ACC112 (cell line): ENCODE results near the gene ASB8.

Experiments
- H2AFZ ChIP-seq: fragments of 200-600 bp; sonication (generic); one replicate; pipeline ENCODE4 v1.6.0; 2017; ENCODE audit warnings: antibody characterized with exemption, low read length; ENCODE audit not compliant: unreplicated experiment
- H3K27ac ChIP-seq: fragments of 200-600 bp; sonication (generic); 2 replicates; pipeline ENCODE4 v1.5.1; 2014; ENCODE audit warnings: low read depth, mild to moderate bottlenecking, antibody characterized with exemption, low read length, moderate library complexity
- H3K27me3 ChIP-seq: fragments of 200-600 bp; sonication (generic); 2 replicates; pipeline ENCODE4 v1.6.1; 2014; ENCODE audit warnings: mild to moderate bottlenecking, antibody characterized with exemption, low read length, moderate library complexity, mixed read lengths; ENCODE audit not compliant: insufficient read depth
- H3K36me3 ChIP-seq: fragments of 200-600 bp; sonication (generic); 2 replicates; pipeline ENCODE4 v1.6.1; 2016; ENCODE audit warnings: mild to moderate bottlenecking, antibody characterized with exemption, low read length, moderate library complexity, mixed read lengths; ENCODE audit not compliant: insufficient read depth
- H3K4me1 ChIP-seq: fragments of 200-600 bp; sonication (generic); one replicate; pipeline ENCODE4 v1.6.1; 2016; ENCODE audit warnings: low read length, mixed read lengths; ENCODE audit not compliant: insufficient read depth, unreplicated experiment, control insufficient read depth
- H3K4me3 ChIP-seq: fragments of 200-600 bp; sonication (generic); 2 replicates; pipeline ENCODE4 v1.5.1; 2014; ENCODE audit warnings: mild to moderate bottlenecking, low read depth, low read length
- H3K79me2 ChIP-seq: fragments of 200-600 bp; sonication (generic); one replicate; pipeline ENCODE4 v1.6.0; 2016; ENCODE audit warnings: low read length; ENCODE audit not compliant: control insufficient read depth, unreplicated experiment, insufficient read depth

The ASB8 gene, protein sequence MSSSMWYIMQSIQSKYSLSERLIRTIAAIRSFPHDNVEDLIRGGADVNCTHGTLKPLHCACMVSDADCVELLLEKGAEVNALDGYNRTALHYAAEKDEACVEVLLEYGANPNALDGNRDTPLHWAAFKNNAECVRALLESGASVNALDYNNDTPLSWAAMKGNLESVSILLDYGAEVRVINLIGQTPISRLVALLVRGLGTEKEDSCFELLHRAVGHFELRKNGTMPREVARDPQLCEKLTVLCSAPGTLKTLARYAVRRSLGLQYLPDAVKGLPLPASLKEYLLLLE

DNA sequence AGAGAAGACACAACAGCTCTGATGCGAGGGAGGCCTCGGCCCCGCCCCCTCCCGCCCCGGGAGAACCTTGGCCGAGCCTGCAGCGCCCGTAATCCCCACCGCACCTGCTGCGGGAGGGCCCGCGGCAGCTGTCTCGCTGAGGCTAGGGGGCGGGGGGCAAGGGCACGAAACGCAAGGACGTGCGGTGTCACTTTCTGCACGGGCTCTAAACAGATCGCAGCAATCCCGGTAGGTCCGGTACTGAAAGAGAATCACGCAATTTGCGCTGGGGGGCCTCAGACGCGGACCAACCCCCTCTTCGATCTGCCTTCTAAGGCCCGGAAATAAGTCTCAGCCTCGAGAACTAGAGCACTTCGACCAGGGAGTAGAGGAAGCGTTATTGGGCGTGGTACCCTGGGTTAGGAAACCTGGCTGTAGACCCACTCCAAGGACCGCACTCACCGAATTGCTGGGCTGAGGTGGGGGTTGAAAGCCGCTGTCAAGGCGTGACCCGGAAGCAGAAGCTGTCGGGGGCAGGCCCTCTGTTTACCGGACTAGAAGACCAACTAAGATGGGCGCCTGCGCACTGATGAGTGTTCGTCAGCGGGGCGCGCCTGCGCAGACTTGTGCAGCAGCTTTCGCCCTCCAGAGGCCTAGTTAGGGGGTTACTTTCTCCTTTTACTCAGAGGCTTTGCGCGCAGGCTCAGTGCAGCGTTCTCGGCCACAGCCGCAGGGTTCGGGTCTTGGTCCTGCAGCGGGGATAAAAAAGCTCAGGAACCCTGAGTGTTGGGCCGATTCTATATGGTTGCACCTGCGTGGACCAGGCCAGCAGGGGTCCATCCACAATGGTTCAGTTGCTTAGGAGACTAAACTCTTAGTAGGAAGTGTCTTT is at the start of gene ASB8:
ASB8 (minus strand) TSS at position 498 of the 871 bp plus-strand sequence. CDS start 4,019 bp downstream, outside the sequence.
- Histone ChIP-seq H3K27ac (no peak within 1 kb of the TSS), H3K4me3 (peak within 1 kb of the TSS; percentile 90), H3K4me1 (peaks cover 6% of the 10 kb centered on the region), H3K36me3 (no peaks in the 10 kb centered on the region), H3K79me2 (peaks cover 9% of the 10 kb centered on the region), H2AFZ (peak within 1 kb of the TSS; percentile 98), H3K27me3 (no peaks in the 10 kb centered on the region)

DNA sequence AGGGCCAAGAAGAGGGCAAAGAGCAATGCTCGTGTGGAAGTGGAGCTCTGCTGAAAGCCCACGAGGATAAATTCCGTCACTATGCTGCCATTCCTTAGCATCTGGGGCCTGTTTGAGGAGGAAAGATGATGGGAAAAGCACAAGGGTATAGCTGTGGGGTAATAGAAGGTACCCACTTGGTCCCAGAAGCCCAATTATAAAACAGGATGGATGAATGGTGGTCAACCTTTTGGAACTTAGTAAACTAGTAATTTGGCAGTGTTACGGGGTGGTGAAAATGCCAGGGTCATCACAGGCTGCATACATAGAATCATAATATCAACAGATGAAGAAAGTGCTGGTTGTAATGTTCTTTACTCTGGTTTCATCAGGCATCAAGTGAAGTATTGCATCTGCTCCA is 45.9 kb upstream of the ASB8 start, which contains the start of gene OR10AD1:
OR10AD1 (minus strand) TSS at position 101 of the 400 bp plus-strand sequence; CDS start at position 101, 0 bp downstream.
- H3K79me2 ChIP-seq, result no peaks in the 10 kb centered on the region
- H3K27ac ChIP-seq, result no peak within 1 kb of the TSS
- H3K36me3 ChIP-seq, result no peaks in the 10 kb centered on the region
- H2AFZ ChIP-seq, result no peak within 1 kb of the TSS
- no peak within 1 kb of the TSS for H3K4me3 ChIP-seq
- peaks cover 35% of the 10 kb centered on the region for H3K27me3 ChIP-seq
- H3K4me1 ChIP-seq, result no peaks in the 10 kb centered on the region

DNA sequence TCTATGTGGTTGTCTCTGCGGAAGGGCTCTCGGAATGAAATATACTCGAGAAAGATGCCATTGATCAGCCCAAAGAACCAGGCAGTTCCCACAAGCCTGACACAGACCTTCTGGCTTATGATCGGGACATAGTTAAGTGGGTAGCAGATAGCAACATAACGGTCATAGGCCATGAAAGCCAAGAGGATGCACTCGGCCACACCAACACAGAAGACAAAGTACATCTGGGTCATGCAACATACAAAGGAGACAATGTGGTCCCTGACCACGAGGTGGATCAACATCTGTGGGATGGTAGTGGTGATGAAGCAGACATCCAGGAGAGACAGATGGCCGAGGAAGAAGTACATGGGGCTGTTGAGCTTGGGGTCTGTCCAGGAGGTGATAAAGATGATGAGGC is 45.5 kb upstream of the ASB8 start:
- H2AFZ ChIP-seq, result no peak overlapping the region
- no peaks in the 10 kb centered on the region for H3K79me2 ChIP-seq
- no peak overlapping the region for H3K27ac ChIP-seq
- no peaks in the 10 kb centered on the region for H3K4me1 ChIP-seq
- H3K4me3 ChIP-seq, result no peak overlapping the region
- H3K36me3 ChIP-seq, result no peaks in the 10 kb centered on the region
- peaks cover 35% of the 10 kb centered on the region for H3K27me3 ChIP-seq

DNA sequence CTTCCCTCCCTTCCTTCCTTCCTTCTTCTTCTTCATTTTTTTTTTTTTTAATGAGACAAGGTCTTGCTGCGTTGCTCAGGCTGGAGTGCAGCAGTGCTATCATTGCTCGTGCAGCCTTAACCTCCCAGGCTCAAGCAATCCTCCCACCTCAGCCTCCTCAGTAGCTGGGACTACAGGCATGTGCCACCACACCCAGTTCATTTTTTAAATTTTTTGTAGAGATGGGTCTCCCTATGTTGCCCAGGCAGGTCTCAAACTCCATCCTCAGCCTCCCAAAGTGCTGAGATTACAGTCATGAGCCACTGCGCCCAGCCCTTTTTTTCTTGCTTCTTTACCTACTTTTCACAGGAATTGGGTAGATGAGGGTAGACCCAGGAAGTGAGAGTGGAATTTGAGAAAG is 44.2 kb upstream of the ASB8 start:
- Histone ChIP-seq H3K36me3 (no peaks in the 10 kb centered on the region), H2AFZ (no peak overlapping the region), H3K4me3 (no peak overlapping the region), H3K4me1 (no peaks in the 10 kb centered on the region), H3K79me2 (no peaks in the 10 kb centered on the region), H3K27me3 (peaks cover 35% of the 10 kb centered on the region), H3K27ac (no peak overlapping the region)

DNA sequence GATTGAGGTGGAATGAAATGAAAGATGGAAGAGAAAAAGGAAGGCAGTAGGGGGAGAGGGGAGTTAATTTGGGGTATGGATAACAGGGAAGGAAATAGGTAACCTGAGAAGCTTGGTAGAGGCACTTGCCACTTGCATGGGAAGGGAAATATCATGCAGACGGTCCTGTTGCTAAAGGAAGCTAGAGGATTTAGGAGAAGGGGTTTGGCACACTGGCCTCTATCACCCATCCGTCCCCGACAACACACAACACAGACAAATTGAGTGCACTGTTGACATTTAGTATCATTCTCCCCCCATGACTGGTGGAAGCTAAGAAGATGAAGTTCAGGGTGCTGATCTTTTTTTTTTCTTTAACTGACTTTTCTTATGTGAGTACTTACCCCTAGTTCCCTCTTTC is 43.8 kb upstream of the ASB8 start:
- Histone ChIP-seq H3K27me3 (peaks cover 35% of the 10 kb centered on the region), H3K36me3 (no peaks in the 10 kb centered on the region), H2AFZ (no peak overlapping the region), H3K79me2 (no peaks in the 10 kb centered on the region), H3K4me1 (no peaks in the 10 kb centered on the region), H3K27ac (no peak overlapping the region), H3K4me3 (no peak overlapping the region)

DNA sequence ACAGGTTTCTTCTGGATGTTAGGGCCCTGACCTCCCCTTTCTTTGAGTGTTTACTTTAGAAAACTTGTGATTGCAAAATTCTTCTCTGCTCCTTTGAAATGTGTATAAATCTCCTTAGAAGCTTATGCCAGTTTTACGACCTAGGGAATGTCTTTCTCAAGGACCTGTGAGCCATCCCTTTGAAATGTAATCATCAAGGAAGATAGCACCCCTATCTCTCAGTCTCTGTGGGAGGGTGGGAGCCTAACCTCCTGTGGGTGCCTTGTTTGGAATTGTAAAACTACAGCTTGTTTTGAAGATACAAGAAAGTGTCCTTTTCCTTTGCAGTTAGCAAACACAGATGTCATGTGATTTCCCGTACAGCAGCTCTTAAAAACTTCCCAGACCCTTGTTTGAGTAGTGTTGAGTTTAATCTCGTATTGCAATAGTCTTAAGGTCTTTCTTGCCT is 42.5 kb upstream of the ASB8 start:
- Histone ChIP-seq H3K27ac (no peak overlapping the region), H3K4me3 (no peak overlapping the region), H3K36me3 (no peaks in the 10 kb centered on the region), H3K79me2 (no peaks in the 10 kb centered on the region), H3K27me3 (peaks cover 32% of the 10 kb centered on the region), H2AFZ (no peak overlapping the region), H3K4me1 (peaks cover 4% of the 10 kb centered on the region)

DNA sequence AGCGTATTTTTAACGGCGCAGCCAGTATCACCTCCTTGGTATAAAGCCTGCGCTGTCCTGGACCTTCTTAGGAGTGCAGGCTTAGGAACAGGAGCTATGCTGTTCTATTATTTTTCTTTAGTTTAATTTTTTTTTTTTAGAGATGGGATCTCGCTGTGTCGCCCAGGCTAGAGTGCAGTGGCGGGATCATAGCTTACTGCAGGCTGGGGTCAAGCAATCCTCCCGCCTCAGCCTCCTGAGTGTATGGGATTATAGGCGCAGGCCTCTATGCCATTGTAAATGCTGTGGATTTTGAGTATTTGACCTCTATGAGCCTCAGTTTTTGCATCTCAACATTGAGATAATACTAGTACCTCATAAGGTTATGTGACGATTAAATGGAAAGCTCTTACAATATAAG is 41.7 kb upstream of the ASB8 start:
- H3K27me3 ChIP-seq, result peaks cover 30% of the 10 kb centered on the region
- no peak overlapping the region for H3K27ac ChIP-seq
- peaks cover 9% of the 10 kb centered on the region for H3K4me1 ChIP-seq

DNA sequence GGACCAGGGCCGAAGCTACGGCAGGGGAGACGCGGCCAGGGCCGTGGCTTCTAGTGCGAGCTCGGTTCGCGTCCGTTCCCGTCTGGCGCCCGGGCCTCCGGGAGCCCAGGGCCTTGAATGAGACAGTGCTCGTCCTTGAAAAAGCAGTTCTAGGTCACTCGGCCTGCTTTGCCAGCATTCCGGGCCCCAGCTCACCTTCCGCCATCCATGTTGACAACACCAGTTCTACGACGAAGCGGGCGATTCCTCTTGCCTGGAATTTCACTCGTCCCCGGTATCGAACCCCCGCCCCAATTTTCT is 41.3 kb upstream of the ASB8 start:
- Histone ChIP-seq H3K4me3 (peak overlapping the region; percentile 74), H3K27me3 (peaks cover 30% of the 10 kb centered on the region), H3K27ac (peak overlapping the region; percentile 8; the same call in 1 of the 2 replicates), H3K79me2 (no peaks in the 10 kb centered on the region), H3K4me1 (peaks cover 9% of the 10 kb centered on the region), H3K36me3 (no peaks in the 10 kb centered on the region), H2AFZ (peak overlapping the region; percentile 94)

More for the DNA sequence above, 41.7 kb upstream of the ASB8 start:
- peak overlapping the region; percentile 94 for H2AFZ ChIP-seq
- H3K36me3 ChIP-seq, result no peaks in the 10 kb centered on the region
- no peaks in the 10 kb centered on the region for H3K79me2 ChIP-seq
- H3K4me3 ChIP-seq, result peak overlapping the region; percentile 74

DNA sequence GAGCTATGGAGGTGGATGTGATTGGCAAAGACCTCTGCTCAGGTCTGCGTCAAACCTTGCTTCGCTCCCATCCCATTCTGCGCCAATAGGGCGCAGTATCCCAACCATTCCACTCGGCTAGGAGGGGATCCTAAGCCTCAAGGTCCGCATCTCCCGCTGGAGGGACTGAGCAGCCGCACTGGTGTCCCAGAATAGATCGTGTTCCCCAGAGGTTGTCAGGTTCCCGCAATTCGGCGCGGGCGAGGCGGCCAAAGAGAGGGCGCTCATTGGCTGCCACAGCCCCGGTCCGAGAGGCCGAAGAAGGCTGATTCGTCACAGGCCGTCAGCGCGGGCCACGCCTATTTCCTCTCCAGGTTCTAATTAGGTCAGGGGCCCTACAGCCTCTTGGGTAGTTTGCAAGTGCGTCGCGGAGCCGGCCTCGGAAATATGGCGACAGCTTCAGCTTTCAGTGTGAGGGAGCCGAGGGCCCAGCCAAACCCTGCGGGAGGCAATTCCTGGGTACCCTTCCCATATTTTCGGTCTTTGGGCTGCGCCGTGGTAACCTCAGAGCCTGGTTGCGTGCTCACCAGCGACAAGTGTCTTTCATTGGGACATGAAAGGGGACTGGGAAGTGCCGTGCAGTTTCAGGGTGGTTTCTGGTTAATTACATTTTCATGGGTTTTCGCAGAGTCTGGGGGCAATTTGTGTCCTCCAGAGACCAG is 40.8 kb upstream of the ASB8 start:
- no peaks in the 10 kb centered on the region for H3K79me2 ChIP-seq
- H2AFZ ChIP-seq, result peak overlapping the region; percentile 94
- H3K4me1 ChIP-seq, result peaks cover 9% of the 10 kb centered on the region
- H3K4me3 ChIP-seq, result peak overlapping the region; percentile 74
- no peaks in the 10 kb centered on the region for H3K36me3 ChIP-seq
- peaks cover 30% of the 10 kb centered on the region for H3K27me3 ChIP-seq
- H3K27ac ChIP-seq, result peak overlapping the region; percentile 8; the same call in 1 of the 2 replicates

DNA sequence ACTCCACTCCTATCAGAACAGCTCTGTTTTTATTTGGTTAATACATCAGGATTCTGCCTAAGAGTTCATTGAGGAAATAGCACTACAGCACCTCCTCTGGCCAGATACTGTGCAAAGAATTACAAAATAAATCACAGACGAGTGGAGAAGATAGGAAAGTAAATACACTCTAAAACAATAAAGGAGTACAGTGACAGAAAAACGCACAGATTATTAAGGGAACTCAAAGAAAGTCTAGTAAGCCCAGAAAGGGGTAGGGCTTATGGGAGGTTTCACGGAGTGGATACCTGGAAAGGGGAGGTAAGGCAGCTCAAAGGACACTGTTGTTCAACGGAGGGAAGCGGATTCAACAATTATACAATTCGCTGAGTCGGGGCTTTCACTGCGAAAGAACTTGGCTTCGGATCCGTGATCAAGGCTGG is 40.2 kb upstream of the ASB8 start:
- H3K27ac ChIP-seq, result no peak overlapping the region
- H3K36me3 ChIP-seq, result no peaks in the 10 kb centered on the region
- H3K4me3 ChIP-seq, result peak overlapping the region; percentile 74

More for the DNA sequence above, 40.2 kb upstream of the ASB8 start:
- Histone ChIP-seq H3K79me2 (no peaks in the 10 kb centered on the region), H3K27me3 (peaks cover 26% of the 10 kb centered on the region), H2AFZ (peak overlapping the region; percentile 94), H3K4me1 (peaks cover 9% of the 10 kb centered on the region)
